Gastrocnemius medialis (tissue), 4 donors: ENCODE results near the gene CNDP1.

Experiments
- CTCF ChIP-seq, 5 experiments: fragments of 450-650 bp in 3 of 5; fragments of 200-600 bp in 2 of 5; sonication (generic) in 2 of 5; IDR thresholded peaks in 4 of 5; conservative IDR thresholded peaks in 1 of 5; 1 replicate in 4 of 5; 2 replicates in 1 of 5; pipeline ENCODE4 v1.5.1; 2016 to 2019; ENCODE audit warnings: antibody characterized with exemption in 5 of 5, mild to moderate bottlenecking in 3 of 5, moderate library complexity in 3 of 5
- POLR2A ChIP-seq, 2 donors: fragments of 450-650 bp; IDR thresholded peaks; one replicate each; pipeline ENCODE4 v1.6.1; 2017; ENCODE audit warnings: antibody characterized with exemption in 2 of 2, mild to moderate bottlenecking in 2 of 2, moderate library complexity in 2 of 2

GRCh38 chr18:74547860-74548259 is 13.6 kb downstream of the CNDP1 start:
- TF ChIP-seq CTCF (IDR thresholded peaks at IDR 0.05 in 4 of 5, conservative IDR thresholded peaks at IDR 0.05 in 1 of 5) (no peak), POLR2A (IDR thresholded peaks at IDR 0.05) (no peak)
